Mucosa of descending colon (tissue), 3 donors: ENCODE results near the gene PHF3. TPM values are rescaled to one million over a fixed set of nuclear protein-coding genes. Genes with fewer than 3 reads are reported as not detected.

ENCODE experiments used
- ATAC-seq: fragments of 200-7000 bp; cut with Tn5 transposase; one replicate; pipeline ENCODE4 v1.9.1; 2020; ENCODE audit warnings: mild to moderate bottlenecking, moderate library complexity
- DNase-seq, 3 donors: peaks; one replicate each; pipeline ENCODE4 v3.0.0-alpha.2; 2020
- H3K36me3 ChIP-seq: fragments of 200-600 bp; one replicate; pipeline ENCODE4 v1.8.0; 2021; ENCODE audit warnings: low read depth, mild to moderate bottlenecking
- H3K4me1 ChIP-seq: fragments of 200-600 bp; one replicate; pipeline ENCODE4 v1.8.0; 2021; ENCODE audit warnings: low read depth, mild to moderate bottlenecking
- H3K4me3 ChIP-seq: fragments of 200-600 bp; one replicate; pipeline ENCODE4 v1.8.0; 2021; ENCODE audit warnings: mild to moderate bottlenecking
- H3K9me3 ChIP-seq: fragments of 200-600 bp; one replicate; pipeline ENCODE4 v1.8.0; 2021; ENCODE audit warnings: mild to moderate bottlenecking
- intact Hi-C, 2 donors: fragments of 100-400 bp; cut with DNase I in 1 of 2; cut with micrococcal nuclease in 1 of 2; formaldehyde crosslinking; loops; one replicate each; pipeline versions ENCODE4 v1.11.0 to v1.11.1; 2022; cut with DNase I, micrococcal nuclease
- total RNA-seq, 3 donors: library from RNA; stranded (reverse); fragmentation: NEBNext Ultra II Directional in 2 of 3; extraction: Animal tissue kit (Norgen Biotek cat#: 25700) in 2 of 3; gene quantifications; one replicate each; pipeline versions ENCODE4 v1.2.1 to v1.2.4, GENCODE V29; 2021 to 2023
- TF ChIP-seq, protein P1 (sequence below): fragments of 200-600 bp; IDR thresholded peaks from one replicate; pipeline ENCODE4 v1.8.0; 2022; ENCODE audit warnings: antibody characterized with exemption, mild to moderate bottlenecking
- donor health status: DM: no; HTN: no; CAD: no; lungs with moderate emphysema.
- donor health status: DM: no; HTN: no; CAD: no.
- donor health status: DM: no; HTN: yes; CAD: no.

The PHF3 gene
- total RNA-seq, 3 donors from 2014 or later, result 49.7 to 78.0 (median 75.8) TPM

DNA sequence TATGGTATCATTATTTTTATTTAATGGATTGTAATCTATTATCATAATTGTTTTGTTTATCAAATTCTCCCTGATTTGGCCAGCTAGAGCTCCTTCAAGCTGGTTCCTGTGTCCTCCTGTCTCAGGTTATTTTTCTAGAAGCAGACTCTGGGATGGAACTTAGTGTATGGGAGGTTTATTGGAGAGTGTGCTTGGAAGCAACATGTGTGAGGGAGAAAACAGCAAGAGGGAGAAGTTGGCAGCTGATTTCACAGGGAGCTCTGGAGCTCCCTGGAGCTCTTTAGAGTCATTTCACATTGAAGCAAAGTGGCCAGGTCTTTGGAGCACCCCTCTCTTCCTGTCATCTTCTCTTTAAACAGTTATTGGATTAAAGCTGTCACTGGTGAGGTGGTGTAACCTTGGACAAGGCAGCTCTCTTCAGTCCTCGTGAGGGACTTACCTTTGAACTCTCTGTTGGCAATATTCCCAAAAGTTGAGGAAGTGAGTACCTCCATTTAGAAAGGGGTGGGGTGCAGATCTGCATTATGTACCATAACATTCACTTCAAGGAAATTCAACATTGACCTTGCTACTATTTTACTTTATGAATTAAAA, 103.6 kb downstream of the PHF3 start:
- TF ChIP-seq, protein P1, sequence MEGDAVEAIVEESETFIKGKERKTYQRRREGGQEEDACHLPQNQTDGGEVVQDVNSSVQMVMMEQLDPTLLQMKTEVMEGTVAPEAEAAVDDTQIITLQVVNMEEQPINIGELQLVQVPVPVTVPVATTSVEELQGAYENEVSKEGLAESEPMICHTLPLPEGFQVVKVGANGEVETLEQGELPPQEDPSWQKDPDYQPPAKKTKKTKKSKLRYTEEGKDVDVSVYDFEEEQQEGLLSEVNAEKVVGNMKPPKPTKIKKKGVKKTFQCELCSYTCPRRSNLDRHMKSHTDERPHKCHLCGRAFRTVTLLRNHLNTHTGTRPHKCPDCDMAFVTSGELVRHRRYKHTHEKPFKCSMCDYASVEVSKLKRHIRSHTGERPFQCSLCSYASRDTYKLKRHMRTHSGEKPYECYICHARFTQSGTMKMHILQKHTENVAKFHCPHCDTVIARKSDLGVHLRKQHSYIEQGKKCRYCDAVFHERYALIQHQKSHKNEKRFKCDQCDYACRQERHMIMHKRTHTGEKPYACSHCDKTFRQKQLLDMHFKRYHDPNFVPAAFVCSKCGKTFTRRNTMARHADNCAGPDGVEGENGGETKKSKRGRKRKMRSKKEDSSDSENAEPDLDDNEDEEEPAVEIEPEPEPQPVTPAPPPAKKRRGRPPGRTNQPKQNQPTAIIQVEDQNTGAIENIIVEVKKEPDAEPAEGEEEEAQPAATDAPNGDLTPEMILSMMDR, result no peak
- Histone ChIP-seq H3K4me3 (no peak overlapping the region), H3K4me1 (peaks cover 5% of the 10 kb centered on the region), H3K9me3 (no peaks in the 10 kb centered on the region), H3K36me3 (no peaks in the 10 kb centered on the region)
- intact Hi-C loops, result no loop called here
- ATAC-seq, result peak; percentile 98
- peak in 1 of 3 donors; percentile 58 for DNase-seq

DNA sequence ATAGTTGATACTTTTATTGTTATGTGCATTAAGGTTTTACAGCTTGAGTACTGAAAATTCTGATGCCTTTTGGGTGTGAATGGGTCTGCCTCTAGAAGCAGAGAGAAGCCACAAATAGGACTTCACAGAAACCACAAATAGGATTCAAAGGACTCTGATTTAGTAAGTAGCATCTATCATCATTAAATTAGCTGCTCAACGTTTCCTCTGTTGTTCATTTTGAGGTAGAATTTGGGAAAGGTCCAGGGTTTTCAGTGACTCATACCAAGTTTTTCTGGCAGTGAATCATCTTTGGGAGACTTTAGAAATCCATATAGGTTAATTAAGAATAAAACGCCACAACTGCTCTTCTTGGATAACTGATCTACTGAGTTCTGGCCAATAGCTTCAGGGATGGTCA, 105.1 kb downstream of the PHF3 start:
- H3K9me3 ChIP-seq, result no peaks in the 10 kb centered on the region
- H3K36me3 ChIP-seq, result no peaks in the 10 kb centered on the region
- ATAC-seq (no peak), DNase-seq (no peak)
- intact Hi-C loops, result no loop called here
- H3K4me1 ChIP-seq, result peaks cover 5% of the 10 kb centered on the region
- TF ChIP-seq, protein P1, result no peak
- H3K4me3 ChIP-seq, result no peak overlapping the region

DNA sequence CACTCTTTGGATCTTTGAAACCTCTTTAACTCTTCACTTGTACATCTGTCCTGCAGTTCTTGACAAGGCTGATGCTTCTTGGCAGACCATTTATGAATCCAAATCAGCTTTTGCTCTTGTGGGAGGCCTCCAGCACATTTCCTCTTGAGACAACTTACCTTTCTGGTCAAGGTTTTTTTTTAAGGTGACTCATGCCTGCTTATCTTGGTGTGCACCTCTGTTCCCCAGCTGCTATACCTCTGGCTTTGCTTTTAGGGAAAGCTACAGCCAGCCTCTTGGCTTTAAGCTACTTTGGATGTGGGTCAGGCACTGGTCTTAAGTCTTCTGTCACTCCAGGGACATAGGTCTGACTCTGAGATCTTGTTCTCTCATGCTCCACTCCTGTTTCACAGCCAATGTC, 106.5 kb downstream of the PHF3 start:
- peaks cover 5% of the 10 kb centered on the region for H3K4me1 ChIP-seq
- no peak for DNase-seq
- no peak overlapping the region for H3K4me3 ChIP-seq
- TF ChIP-seq, protein P1, result no peak
- intact Hi-C loops, result no loop called here
- peak; percentile 55 for ATAC-seq
- no peaks in the 10 kb centered on the region for H3K36me3 ChIP-seq
- peaks cover 3% of the 10 kb centered on the region for H3K9me3 ChIP-seq

DNA sequence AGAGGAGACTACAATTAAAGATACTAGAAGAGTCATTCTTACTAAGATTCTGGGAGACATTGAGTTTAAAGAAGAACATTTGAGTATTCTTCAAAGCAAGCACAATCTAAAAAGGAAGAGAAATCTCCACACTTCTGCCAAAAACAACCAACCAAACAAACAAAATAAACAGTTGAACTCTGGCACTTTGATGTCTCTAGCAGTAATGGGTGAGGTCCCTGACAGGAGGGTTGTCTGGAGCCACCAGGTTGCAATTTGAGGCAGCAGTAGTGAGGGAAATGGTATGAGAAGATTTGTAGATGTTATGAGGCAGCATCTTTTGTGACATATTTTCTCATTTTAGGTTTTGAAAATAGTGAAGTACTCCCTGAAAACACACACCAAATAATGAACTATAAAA, 108.1 kb downstream of the PHF3 start:
- no peak overlapping the region for H3K4me3 ChIP-seq
- TF ChIP-seq, protein P1, result no peak
- intact Hi-C loops, result no loop called here
- H3K9me3 ChIP-seq, result peaks cover 3% of the 10 kb centered on the region
- DNase-seq (no peak), ATAC-seq (no peak)
- no peaks in the 10 kb centered on the region for H3K36me3 ChIP-seq
- H3K4me1 ChIP-seq, result peaks cover 5% of the 10 kb centered on the region

DNA sequence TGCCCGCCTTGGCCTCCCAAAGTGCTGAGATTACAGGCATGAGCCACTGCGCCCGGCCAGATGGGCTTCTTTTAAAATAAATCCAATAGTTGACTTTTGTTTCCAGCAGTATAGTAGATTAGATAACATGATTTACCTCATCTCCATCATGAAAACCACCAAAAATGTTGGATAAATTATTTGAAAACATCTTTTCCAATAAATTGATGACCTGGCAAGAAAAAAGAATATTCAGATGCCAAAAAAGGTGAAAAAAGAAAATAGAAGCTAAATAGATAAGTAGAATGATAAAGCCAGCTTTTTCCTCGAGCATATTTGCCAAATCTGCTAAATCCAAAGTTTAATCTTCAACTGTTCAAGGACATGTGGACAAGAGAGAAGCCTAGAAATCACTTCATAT, 109.2 kb downstream of the PHF3 start:
- H3K9me3 ChIP-seq, result peaks cover 3% of the 10 kb centered on the region
- TF ChIP-seq, protein P1, result no peak
- H3K4me3 ChIP-seq, result no peak overlapping the region
- no peaks in the 10 kb centered on the region for H3K4me1 ChIP-seq
- DNase-seq (no peak), ATAC-seq (no peak)
- intact Hi-C loops, result no loop called here
- no peaks in the 10 kb centered on the region for H3K36me3 ChIP-seq

DNA sequence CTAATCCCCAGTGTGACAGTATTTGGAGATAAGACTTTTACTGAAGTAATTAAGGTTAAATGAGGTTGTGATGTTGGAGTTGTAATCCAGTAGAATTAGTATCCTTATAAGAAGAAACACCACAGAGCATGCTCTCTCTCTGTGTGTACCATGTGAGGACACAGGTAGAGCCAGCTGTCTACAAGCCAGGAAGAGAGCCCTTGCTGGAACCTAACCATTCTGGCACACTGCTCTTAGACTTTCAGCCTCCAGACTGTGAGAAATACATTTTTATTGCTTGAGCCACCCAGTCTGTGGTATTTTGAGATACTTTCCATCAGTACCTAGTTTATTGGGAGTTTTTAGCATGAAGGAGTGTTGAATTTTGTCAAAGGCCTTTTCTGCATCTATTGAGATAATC, 110.2 kb downstream of the PHF3 start:
- intact Hi-C loops, result no loop called here
- Histone ChIP-seq H3K36me3 (no peaks in the 10 kb centered on the region), H3K9me3 (peaks cover 3% of the 10 kb centered on the region), H3K4me1 (no peaks in the 10 kb centered on the region), H3K4me3 (no peak overlapping the region)
- ATAC-seq (no peak), DNase-seq (no peak)
- TF ChIP-seq, protein P1, result no peak
